Suprapubic skin (tissue), 4 donors: ENCODE results near the gene VAV2. TPM values are rescaled to one million over a fixed set of nuclear protein-coding genes. Genes with fewer than 3 reads are reported as not detected.

Source experiments
- DNase-seq, 2 donors: peaks; one replicate each; pipeline ENCODE4 v3.0.0-alpha.2; 2019; ENCODE audit warnings: low spot score in 2 of 2
- H3K27ac ChIP-seq: fragments of 200-600 bp; sonication (generic); one replicate; pipeline ENCODE4 v1.5.1; 2019
- H3K27me3 ChIP-seq: fragments of 200-600 bp; sonication (generic); one replicate; pipeline ENCODE4 v1.5.1; 2019
- H3K36me3 ChIP-seq: fragments of 200-600 bp; sonication (generic); one replicate; pipeline ENCODE4 v1.5.1; 2019
- H3K4me1 ChIP-seq: fragments of 200-600 bp; sonication (generic); one replicate; pipeline ENCODE4 v1.5.1; 2019
- H3K4me3 ChIP-seq: fragments of 200-600 bp; sonication (generic); one replicate; pipeline ENCODE4 v1.5.1; 2019; ENCODE audit warnings: mild to moderate bottlenecking
- H3K9me3 ChIP-seq: fragments of 200-600 bp; sonication (generic); one replicate; pipeline ENCODE4 v1.5.1; 2019
- EP300 ChIP-seq: sonication (generic); formaldehyde crosslinking; IDR thresholded peaks from one replicate; pipeline ENCODE4 v1.6.1; 2017; ENCODE audit warnings: antibody characterized with exemption
- POLR2A ChIP-seq, 2 donors: fragments of 450-650 bp; IDR thresholded peaks; one replicate each; pipeline ENCODE4 v1.6.1; 2017; ENCODE audit warnings: antibody characterized with exemption in 2 of 2, mild to moderate bottlenecking in 2 of 2, moderate library complexity in 2 of 2
- POLR2AphosphoS5 ChIP-seq, 3 donors: sonication (generic); formaldehyde crosslinking; IDR thresholded peaks; one replicate each; pipeline ENCODE4 v1.6.1; 2017; ENCODE audit warnings: antibody characterized with exemption in 3 of 3
- WGBS: methylation state at CpG from one replicate; pipeline ENCODE4 v1.1.5; 2018; 5-methylcytosine and 5-hydroxymethylcytosine counted together
- total RNA-seq, 4 donors: library from RNA; depleted of rRNA; stranded (reverse); fragments of >200 nt; gene quantifications; one replicate each; pipeline ENCODE4 v1.1.0, GENCODE V29; 2016
- TF ChIP-seq, protein P1 (sequence below), 2 donors: fragments of 200-600 bp in 1 of 2; fragments of 450-650 bp in 1 of 2; sonication (generic) in 1 of 2; IDR thresholded peaks; one replicate each; pipeline ENCODE4 v1.5.1; 2016 to 2019; ENCODE audit warnings: antibody characterized with exemption in 2 of 2, mild to moderate bottlenecking in 1 of 2, moderate library complexity in 1 of 2

VAV2 gene
- total RNA-seq, 4 donors from 2014 or later: 5.2 to 10.3 (median 6.4) TPM

DNA sequence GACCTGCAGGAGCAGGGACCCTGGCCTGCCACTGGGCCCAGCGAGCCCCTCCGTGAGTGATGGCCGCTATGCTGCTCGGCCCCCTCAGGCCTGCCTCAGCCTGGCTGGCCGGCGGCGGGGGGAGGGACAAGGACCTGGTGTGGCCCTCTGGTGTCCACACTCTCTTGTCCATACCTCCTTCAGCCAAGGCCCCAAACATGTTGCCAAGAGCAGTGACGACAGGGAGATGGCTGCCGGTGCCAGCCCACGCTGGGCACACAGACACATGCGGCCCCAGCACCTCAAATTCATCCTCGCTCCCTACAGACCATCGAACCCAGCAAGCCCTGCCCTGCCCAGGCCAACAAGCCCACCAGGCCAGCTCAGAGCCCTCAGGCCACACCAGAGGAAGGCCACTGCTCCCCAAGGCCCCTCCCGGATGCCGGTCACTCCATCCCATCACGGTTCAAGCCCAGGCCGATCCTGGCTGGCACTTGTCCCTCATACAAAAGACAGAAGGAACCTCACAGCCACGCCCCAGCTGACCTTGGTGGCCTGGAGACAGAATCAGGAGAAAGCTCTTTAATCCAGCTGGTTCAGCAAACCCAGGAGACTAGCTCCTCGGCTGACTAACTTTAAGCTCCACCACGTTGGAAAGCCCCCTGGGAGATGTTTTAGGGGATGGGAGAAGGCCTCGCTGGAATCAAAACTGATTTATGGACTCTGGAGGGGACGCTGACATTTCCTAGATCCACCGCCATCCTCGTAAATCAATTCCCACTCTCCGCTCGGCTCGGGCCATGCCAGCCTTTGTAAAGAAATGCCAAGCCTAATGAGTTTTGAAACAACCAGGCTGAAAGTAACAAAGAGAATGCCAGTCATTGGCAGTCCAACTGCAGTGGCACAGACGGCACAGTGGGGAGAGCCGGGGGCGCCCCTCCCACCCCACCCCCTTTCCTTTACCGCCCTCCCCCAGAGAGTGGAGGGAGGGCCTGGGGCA is 84.9 kb downstream of the VAV2 start:
- Histone ChIP-seq H3K9me3 (no peaks in the 10 kb centered on the region), H3K27ac (no peak overlapping the region), H3K27me3 (no peaks in the 10 kb centered on the region), H3K4me3 (no peak overlapping the region), H3K4me1 (peaks cover 8% of the 10 kb centered on the region), H3K36me3 (no peaks in the 10 kb centered on the region)
- WGBS: 85% methylated on average over 19 of the region's 31 CpGs
- DNase-seq: no peak
- TF ChIP-seq EP300 (no peak), POLR2AphosphoS5 (IDR thresholded peaks at IDR 0.05) (no peak), POLR2A (IDR thresholded peaks at IDR 0.05) (no peak)

DNA sequence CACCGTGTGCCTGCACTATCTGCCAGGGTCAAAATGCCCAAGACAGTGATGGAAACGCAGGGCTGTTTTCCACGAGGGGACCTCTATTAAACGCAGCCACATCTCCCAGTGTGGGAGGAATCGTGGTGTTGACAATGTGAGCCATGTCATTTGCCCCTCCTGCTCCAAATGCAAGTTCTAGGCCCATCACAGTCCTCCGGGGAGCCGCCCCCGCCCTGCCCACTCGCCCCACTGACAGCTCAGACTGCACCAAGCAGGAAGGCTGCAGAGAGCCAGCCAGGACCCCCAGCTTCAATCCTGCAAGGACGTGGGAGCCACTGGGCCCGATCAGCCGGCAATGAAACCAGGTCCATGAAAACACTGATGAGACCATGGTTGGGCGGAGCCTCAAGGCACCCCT is 85.9 kb downstream of the VAV2 start:
- Histone ChIP-seq H3K4me1 (peaks cover 8% of the 10 kb centered on the region), H3K9me3 (no peaks in the 10 kb centered on the region), H3K4me3 (no peak overlapping the region), H3K36me3 (no peaks in the 10 kb centered on the region), H3K27me3 (no peaks in the 10 kb centered on the region), H3K27ac (no peak overlapping the region)
- WGBS: 80% methylated on average over 8 of the region's 13 CpGs
- TF ChIP-seq POLR2A (IDR thresholded peaks at IDR 0.05) (no peak), EP300 (no peak), POLR2AphosphoS5 (IDR thresholded peaks at IDR 0.05) (no peak)
- TF ChIP-seq, protein P1, sequence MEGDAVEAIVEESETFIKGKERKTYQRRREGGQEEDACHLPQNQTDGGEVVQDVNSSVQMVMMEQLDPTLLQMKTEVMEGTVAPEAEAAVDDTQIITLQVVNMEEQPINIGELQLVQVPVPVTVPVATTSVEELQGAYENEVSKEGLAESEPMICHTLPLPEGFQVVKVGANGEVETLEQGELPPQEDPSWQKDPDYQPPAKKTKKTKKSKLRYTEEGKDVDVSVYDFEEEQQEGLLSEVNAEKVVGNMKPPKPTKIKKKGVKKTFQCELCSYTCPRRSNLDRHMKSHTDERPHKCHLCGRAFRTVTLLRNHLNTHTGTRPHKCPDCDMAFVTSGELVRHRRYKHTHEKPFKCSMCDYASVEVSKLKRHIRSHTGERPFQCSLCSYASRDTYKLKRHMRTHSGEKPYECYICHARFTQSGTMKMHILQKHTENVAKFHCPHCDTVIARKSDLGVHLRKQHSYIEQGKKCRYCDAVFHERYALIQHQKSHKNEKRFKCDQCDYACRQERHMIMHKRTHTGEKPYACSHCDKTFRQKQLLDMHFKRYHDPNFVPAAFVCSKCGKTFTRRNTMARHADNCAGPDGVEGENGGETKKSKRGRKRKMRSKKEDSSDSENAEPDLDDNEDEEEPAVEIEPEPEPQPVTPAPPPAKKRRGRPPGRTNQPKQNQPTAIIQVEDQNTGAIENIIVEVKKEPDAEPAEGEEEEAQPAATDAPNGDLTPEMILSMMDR (IDR thresholded peaks at IDR 0.05): no peak
- DNase-seq: no peak

DNA sequence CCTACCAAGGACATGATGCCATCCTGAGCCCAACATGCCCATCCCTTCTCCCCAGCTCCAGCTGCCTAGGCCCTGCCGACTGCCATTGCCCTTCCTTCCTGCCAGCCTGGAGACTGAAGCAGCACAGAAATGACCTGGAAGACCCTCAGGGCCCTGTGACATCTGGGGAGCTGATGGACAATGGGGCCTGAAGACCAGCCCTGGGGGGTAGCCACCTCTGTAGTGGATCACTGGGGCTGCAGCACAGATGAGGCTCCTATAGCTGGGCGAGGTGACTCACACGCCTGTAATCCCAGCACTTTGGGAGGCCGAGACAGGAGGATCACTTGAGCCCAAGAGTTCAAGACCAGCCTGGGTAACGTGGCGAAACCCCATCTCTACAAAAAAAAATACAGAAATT is 86.6 kb downstream of the VAV2 start:
- H3K4me1 ChIP-seq: peaks cover 5% of the 10 kb centered on the region
- no peak for TF ChIP-seq POLR2A (IDR thresholded peaks at IDR 0.05)
- TF ChIP-seq, protein P1 (IDR thresholded peaks at IDR 0.05): no peak
- no peak for TF ChIP-seq POLR2AphosphoS5 (IDR thresholded peaks at IDR 0.05)
- no peak for TF ChIP-seq EP300
- H3K4me3 ChIP-seq: no peak overlapping the region
- H3K36me3 ChIP-seq: no peaks in the 10 kb centered on the region
- no peaks in the 10 kb centered on the region for H3K9me3 ChIP-seq
- DNase-seq: no peak
- H3K27ac ChIP-seq: no peak overlapping the region
- 97% methylated on average over 3 of the region's 6 CpGs for WGBS
- H3K27me3 ChIP-seq: no peaks in the 10 kb centered on the region

DNA sequence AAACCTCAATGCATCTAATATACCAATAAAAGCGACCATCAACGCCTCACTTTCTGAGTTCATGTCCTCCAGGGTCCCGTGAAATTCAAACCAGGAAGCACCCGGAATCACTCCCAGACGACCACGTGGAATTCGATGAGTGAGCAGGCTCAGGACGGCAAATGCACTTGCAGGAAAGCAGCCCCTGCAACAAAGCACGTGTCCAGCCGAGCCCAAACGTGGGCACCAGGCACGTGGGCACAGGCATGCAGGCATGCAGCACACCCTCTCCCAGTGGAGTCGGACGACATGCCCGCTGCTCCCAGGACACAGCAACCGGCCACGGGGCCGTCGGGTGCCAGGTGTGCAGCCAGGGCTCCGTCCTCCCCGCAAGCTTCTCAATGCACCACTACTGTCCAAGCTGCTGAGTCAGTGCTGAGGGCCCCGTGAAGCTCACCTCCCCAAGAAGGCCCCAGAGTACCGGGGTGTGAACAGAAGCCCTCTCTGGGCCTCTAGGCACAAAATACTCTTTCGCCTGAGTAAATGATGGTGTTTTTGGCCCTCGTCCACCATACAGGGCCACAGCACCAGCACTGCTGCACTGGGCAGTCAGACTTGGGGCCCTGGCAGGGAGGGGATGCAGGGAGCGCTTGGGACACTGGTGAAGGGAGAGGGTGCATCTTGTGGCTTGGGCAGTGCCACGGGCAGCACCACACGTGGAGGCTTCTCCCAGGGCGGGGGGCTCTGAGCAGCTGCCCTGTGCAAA is 87.6 kb downstream of the VAV2 start:
- H3K4me1 ChIP-seq: peaks cover 5% of the 10 kb centered on the region
- no peak for DNase-seq
- H3K4me3 ChIP-seq: no peak overlapping the region
- H3K36me3 ChIP-seq: no peaks in the 10 kb centered on the region
- no peak overlapping the region for H3K27ac ChIP-seq
- no peaks in the 10 kb centered on the region for H3K27me3 ChIP-seq
- H3K9me3 ChIP-seq: no peaks in the 10 kb centered on the region
- WGBS: 75% methylated on average over 14 of the region's 29 CpGs
- no peak for TF ChIP-seq POLR2AphosphoS5 (IDR thresholded peaks at IDR 0.05)
- no peak for TF ChIP-seq EP300
- TF ChIP-seq POLR2A (IDR thresholded peaks at IDR 0.05): no peak
- TF ChIP-seq, protein P1 (IDR thresholded peaks at IDR 0.05): no peak

DNA sequence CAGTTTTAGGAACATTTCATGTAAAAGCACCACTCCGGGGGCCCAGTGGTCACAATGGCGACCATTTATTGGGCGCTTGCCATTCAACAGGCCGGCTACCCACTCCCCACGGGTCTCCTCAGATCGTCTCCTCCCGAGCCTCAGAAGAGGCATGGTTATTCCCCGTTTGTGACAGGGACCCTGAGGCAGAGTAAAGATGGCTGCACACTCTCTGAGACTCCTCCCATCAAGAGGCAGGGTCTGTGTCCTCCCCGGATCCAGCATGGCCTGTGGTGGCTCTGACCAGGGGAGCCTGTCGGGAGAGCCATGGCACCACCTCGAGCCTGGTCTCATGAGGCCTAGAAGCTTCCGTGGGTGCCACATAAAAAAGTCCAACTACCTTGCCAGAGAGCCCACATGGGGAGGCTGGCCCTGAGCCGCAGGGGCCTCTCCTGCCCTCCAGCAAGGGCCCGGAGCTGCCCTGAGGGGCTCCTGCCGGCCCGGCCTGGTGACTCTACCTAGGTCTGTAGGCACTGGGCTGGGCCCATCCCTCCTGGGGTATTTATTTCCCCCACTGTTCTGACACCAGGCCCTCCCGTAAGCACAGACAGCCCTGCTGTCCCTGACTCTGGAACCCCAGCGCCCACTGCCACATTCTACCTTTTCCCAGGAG is 90.8 kb downstream of the VAV2 start:
- Histone ChIP-seq H3K4me1 (no peaks in the 10 kb centered on the region), H3K27me3 (no peaks in the 10 kb centered on the region), H3K36me3 (no peaks in the 10 kb centered on the region), H3K9me3 (no peaks in the 10 kb centered on the region), H3K4me3 (no peak overlapping the region), H3K27ac (no peak overlapping the region)
- no peak for DNase-seq
- TF ChIP-seq POLR2A (IDR thresholded peaks at IDR 0.05) (no peak), EP300 (no peak), POLR2AphosphoS5 (IDR thresholded peaks at IDR 0.05) (no peak)
- TF ChIP-seq, protein P1 (IDR thresholded peaks at IDR 0.05): no peak
- WGBS: 91% methylated on average over 13 of the region's 18 CpGs
